Measurements from ENCODE around the gene ALK. TPM values are rescaled to one million over a fixed set of nuclear protein-coding genes. Genes with fewer than 3 reads are reported as not detected.

The ALK gene
- total RNA-seq, 1 donor from 2014 or later, result not detected

GRCh38 chr2:29420464-29420863 is 500.9 kb downstream of the ALK start:
- Histone ChIP-seq H3K36me3 (no peaks in the 10 kb centered on the region), H3K27me3 (no peaks in the 10 kb centered on the region), H3K4me3 (no peak overlapping the region), H3K9me3 (no peaks in the 10 kb centered on the region), H3K4me1 (no peaks in the 10 kb centered on the region), H3K27ac (no peak overlapping the region)
- no peak for TF ChIP-seq CTCF (IDR thresholded peaks at IDR 0.05)
- intact Hi-C loops (cut with DNase I), result no loop called here
- no peak for DNase-seq (ENCODE audit: low spot score in 2 of 2)

GRCh38 chr2:29417630-29418029 is 503.8 kb downstream of the ALK start:
- no peaks in the 10 kb centered on the region for H3K36me3 ChIP-seq
- no peak overlapping the region for H3K4me3 ChIP-seq
- no peak for DNase-seq (ENCODE audit: low spot score in 2 of 2)
- H3K27me3 ChIP-seq, result no peaks in the 10 kb centered on the region
- no peak for TF ChIP-seq CTCF (IDR thresholded peaks at IDR 0.05)
- intact Hi-C loops (cut with DNase I), result no loop called here
- no peak overlapping the region for H3K27ac ChIP-seq
- no peaks in the 10 kb centered on the region for H3K4me1 ChIP-seq
- H3K9me3 ChIP-seq, result no peaks in the 10 kb centered on the region

- H3K9me3 ChIP-seq, result no peaks in the 10 kb centered on the region
- no peak for TF ChIP-seq CTCF (IDR thresholded peaks at IDR 0.05)
- H3K4me1 ChIP-seq, result no peaks in the 10 kb centered on the region
- intact Hi-C loops (cut with DNase I), result no loop called here
- H3K36me3 ChIP-seq, result no peaks in the 10 kb centered on the region
- H3K4me3 ChIP-seq, result no peak overlapping the region
- no peak for DNase-seq (ENCODE audit: low spot score in 2 of 2)
- H3K27ac ChIP-seq, result no peak overlapping the region
- no peaks in the 10 kb centered on the region for H3K27me3 ChIP-seq
These were observed 509.0 kb downstream of the ALK start for GRCh38 chr2:29412197-29412925.

- Histone ChIP-seq H3K27me3 (no peaks in the 10 kb centered on the region), H3K27ac (no peak overlapping the region), H3K4me3 (no peak overlapping the region), H3K9me3 (no peaks in the 10 kb centered on the region), H3K4me1 (no peaks in the 10 kb centered on the region), H3K36me3 (no peaks in the 10 kb centered on the region)
- TF ChIP-seq CTCF (IDR thresholded peaks at IDR 0.05), result no peak
- DNase-seq (ENCODE audit: low spot score in 2 of 2), result no peak
- intact Hi-C loops (cut with DNase I), result no loop called here
These were observed 515.7 kb downstream of the ALK start for GRCh38 chr2:29405707-29406106.

GRCh38 chr2:29405266-29405665 is 516.1 kb downstream of the ALK start:
- Histone ChIP-seq H3K27ac (no peak overlapping the region), H3K9me3 (no peaks in the 10 kb centered on the region), H3K4me1 (no peaks in the 10 kb centered on the region), H3K36me3 (no peaks in the 10 kb centered on the region), H3K4me3 (no peak overlapping the region), H3K27me3 (no peaks in the 10 kb centered on the region)
- no peak for DNase-seq (ENCODE audit: low spot score in 2 of 2)
- TF ChIP-seq CTCF (IDR thresholded peaks at IDR 0.05), result no peak
- intact Hi-C loops (cut with DNase I), result no loop called here

GRCh38 chr2:29401994-29402393 is 519.4 kb downstream of the ALK start:
- no peak for DNase-seq (ENCODE audit: low spot score in 2 of 2)
- Histone ChIP-seq H3K4me3 (no peak overlapping the region), H3K4me1 (no peaks in the 10 kb centered on the region), H3K27ac (no peak overlapping the region), H3K27me3 (no peaks in the 10 kb centered on the region), H3K9me3 (no peaks in the 10 kb centered on the region), H3K36me3 (no peaks in the 10 kb centered on the region)
- intact Hi-C loops (cut with DNase I), result no loop called here
- TF ChIP-seq CTCF (IDR thresholded peaks at IDR 0.05), result no peak
